GM18526 (cell line): Measurements from ENCODE around the gene MGST2.
A peak's percentile ranks its signal among the peaks of the same experiment; 100 is the strongest.

ENCODE experiments used
- POLR2A ChIP-seq: IDR thresholded peaks from 3 replicates; pipeline ENCODE4 v1.6.1; 2011; ENCODE audit not compliant: insufficient read length; ENCODE audit errors: extremely low read depth

MGST2 gene

GRCh38 chr4:139665690-139666529, at the start of gene MGST2:
Gene MGST2, plus strand, starts transcription at chr4:139665819. Its CDS starts 201 bp downstream, at chr4:139666020.
- TF ChIP-seq POLR2A: peak; percentile 21

GRCh38 chr4:139617702-139618490, 47.7 kb upstream of the MGST2 start:
- TF ChIP-seq POLR2A: no peak

- TF ChIP-seq POLR2A: no peak
Observed at GRCh38 chr4:139619644-139620043, 46.0 kb upstream of the MGST2 start.

- TF ChIP-seq POLR2A: no peak
Observed at GRCh38 chr4:139622901-139623381, 42.7 kb upstream of the MGST2 start.

- no peak for TF ChIP-seq POLR2A
Observed at GRCh38 chr4:139624441-139625092, 41.1 kb upstream of the MGST2 start.

- TF ChIP-seq POLR2A: no peak
Observed at GRCh38 chr4:139625093-139625455, 40.5 kb upstream of the MGST2 start.

GRCh38 chr4:139625482-139625881, 40.1 kb upstream of the MGST2 start:
- TF ChIP-seq POLR2A: no peak

- TF ChIP-seq POLR2A: no peak
Observed at GRCh38 chr4:139628184-139629012, 37.2 kb upstream of the MGST2 start.

GRCh38 chr4:139629436-139630125, 36.0 kb upstream of the MGST2 start:
- TF ChIP-seq POLR2A: no peak

GRCh38 chr4:139630126-139630495, 35.5 kb upstream of the MGST2 start:
- TF ChIP-seq POLR2A: no peak

- no peak for TF ChIP-seq POLR2A
Observed at GRCh38 chr4:139630991-139631390, 34.6 kb upstream of the MGST2 start.

GRCh38 chr4:139631791-139632190, 33.8 kb upstream of the MGST2 start:
- no peak for TF ChIP-seq POLR2A

GRCh38 chr4:139633195-139633594, 32.4 kb upstream of the MGST2 start:
- TF ChIP-seq POLR2A: no peak

- no peak for TF ChIP-seq POLR2A
Observed at GRCh38 chr4:139633661-139634060, 32.0 kb upstream of the MGST2 start.
